ENCODE measurements around the gene ZBTB20.

GRCh38 chr3:114518206-114518808 is 628.8 kb downstream of the ZBTB20 start:
- TF ChIP-seq POLR2A (IDR thresholded peaks at IDR 0.05) (no peak), CTCF (IDR thresholded peaks at IDR 0.05) (no peak)
